Central memory CD8-positive, alpha-beta T cell (primary cell): ENCODE results near the gene PSMG4.

Experiments
- ATAC-seq: fragments of 150-1000 bp; cut with Tn5 transposase; replicated peaks from 2 replicates; pipeline ENCODE4 v1.10.0; 2022; ENCODE audit warnings: mild to moderate bottlenecking, moderate FRiP score, moderate number of reproducible peaks; ENCODE audit not compliant: poor library complexity, severe bottlenecking; ENCODE audit errors: extremely low read depth
- DNase-seq, 2 donors: peaks; one replicate each; pipeline ENCODE4 v3.0.0; 2021; ENCODE audit warnings: low spot score in 2 of 2
- H3K27ac Mint-ChIP-seq: one replicate; pipeline ENCODE4 v1.8.0; 2022; ENCODE audit warnings: low read depth, mild to moderate bottlenecking, moderate library complexity, mixed read lengths
- H3K27me3 Mint-ChIP-seq: one replicate; pipeline ENCODE4 v1.8.0; 2022; ENCODE audit warnings: mixed read lengths
- H3K36me3 Mint-ChIP-seq: one replicate; pipeline ENCODE4 v1.8.0; 2022; ENCODE audit warnings: mild to moderate bottlenecking, moderate library complexity, mixed read lengths; ENCODE audit not compliant: insufficient read depth
- H3K4me1 Mint-ChIP-seq: one replicate; pipeline ENCODE4 v1.8.0; 2022; ENCODE audit warnings: mixed read lengths
- H3K4me3 Mint-ChIP-seq: one replicate; pipeline ENCODE4 v1.8.0; 2022; ENCODE audit warnings: mild to moderate bottlenecking, moderate library complexity, mixed read lengths
- H3K9me3 Mint-ChIP-seq: one replicate; pipeline ENCODE4 v1.8.0; 2022; ENCODE audit warnings: mixed read lengths

Gene PSMG4

GRCh38 chr6:3258720-3259490 lies at the start of gene PSMG4:
TSS of gene PSMG4 (plus strand) at chr6:3258947. CDS start at chr6:3259023, 76 bp downstream.
- H3K4me1 Mint-ChIP-seq = peaks cover 42% of the 10 kb centered on the region
- H3K27me3 Mint-ChIP-seq = peaks cover 8% of the 10 kb centered on the region
- peak; percentile 74 for ATAC-seq
- DNase-seq = peak; percentile 79 to 87
- H3K36me3 Mint-ChIP-seq = peaks cover 8% of the 10 kb centered on the region
- peak within 1 kb of the TSS; percentile 94 for H3K27ac Mint-ChIP-seq
- no peaks in the 10 kb centered on the region for H3K9me3 Mint-ChIP-seq
- H3K4me3 Mint-ChIP-seq = peak within 1 kb of the TSS; percentile 98

DNA sequence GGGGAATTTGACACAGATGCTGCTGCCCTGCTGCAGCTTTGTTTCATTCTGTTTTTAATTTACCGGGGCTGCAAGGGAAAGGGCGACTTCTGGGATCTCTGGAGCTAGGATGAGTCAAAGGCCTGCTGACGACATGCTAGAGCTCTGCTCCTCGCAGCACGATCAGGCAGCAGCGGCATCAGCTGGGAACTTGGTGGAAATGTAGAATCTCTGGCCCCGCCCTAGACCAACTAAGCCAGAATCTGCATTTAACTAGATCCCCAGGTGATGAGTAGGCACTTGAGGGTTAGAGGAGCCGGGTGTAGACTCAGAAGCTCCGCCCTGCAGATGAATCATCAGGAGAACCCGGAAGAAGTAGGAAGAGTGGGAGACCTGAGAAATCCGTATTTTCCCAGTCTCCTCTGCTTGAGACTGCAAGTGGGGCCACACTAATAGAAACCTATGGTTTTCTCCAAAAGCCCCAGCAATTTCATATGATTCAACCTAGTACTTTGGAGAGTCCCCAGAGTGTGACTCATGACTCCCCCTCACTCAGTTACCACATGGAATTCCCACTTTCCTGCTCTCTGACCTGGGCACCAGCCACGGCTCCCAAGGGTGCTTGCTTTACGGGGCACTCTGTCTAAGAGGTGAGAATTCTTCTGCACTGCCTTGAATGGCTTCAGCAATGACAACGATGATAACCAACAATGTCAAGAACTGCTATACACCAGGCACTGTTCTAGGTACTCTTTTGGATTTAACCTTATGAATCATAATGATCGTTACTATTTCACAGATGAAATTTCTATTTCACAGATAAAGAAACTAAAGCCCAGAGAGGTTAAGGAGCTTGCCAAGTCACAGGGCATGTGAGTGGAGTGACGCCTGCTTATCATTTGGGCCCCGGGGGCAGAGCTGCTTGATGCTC lies 49.4 kb upstream of the PSMG4 start:
- peaks cover 17% of the 10 kb centered on the region for H3K4me1 Mint-ChIP-seq
- no peak for ATAC-seq
- H3K4me3 Mint-ChIP-seq = peak overlapping the region; percentile 17
- peaks cover 47% of the 10 kb centered on the region for H3K27me3 Mint-ChIP-seq
- H3K9me3 Mint-ChIP-seq = no peaks in the 10 kb centered on the region
- H3K36me3 Mint-ChIP-seq = no peaks in the 10 kb centered on the region
- no peak for DNase-seq
- H3K27ac Mint-ChIP-seq = no peak overlapping the region

DNA sequence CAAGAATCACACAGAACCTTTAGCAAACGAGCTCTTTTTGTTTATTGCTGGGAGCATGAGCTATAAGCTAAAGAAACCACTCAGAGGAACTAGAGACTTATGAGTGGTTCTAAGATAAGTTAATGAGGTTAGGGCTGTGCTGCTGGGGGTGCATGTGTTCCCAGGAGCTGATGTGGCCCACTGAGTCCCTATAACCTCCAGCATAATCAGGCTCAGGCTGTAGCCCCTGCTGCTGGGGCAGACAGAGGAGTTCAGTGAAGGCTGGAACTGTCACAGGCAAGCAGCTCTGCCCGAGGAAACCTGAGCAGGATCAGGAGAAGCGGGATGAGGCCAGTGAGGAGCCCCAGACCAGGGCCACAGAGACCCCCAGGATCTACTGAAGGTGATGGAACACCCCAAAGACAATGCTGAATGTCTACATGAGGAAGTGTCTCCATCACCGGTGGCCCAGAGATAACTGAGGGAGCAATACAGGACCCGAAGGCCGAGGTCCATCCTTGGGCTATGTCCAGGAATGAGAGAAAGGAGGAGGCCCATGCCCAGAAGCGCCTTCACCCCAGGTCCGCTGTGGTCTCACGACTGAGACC lies 48.6 kb upstream of the PSMG4 start:
- peaks cover 47% of the 10 kb centered on the region for H3K27me3 Mint-ChIP-seq

DNA sequence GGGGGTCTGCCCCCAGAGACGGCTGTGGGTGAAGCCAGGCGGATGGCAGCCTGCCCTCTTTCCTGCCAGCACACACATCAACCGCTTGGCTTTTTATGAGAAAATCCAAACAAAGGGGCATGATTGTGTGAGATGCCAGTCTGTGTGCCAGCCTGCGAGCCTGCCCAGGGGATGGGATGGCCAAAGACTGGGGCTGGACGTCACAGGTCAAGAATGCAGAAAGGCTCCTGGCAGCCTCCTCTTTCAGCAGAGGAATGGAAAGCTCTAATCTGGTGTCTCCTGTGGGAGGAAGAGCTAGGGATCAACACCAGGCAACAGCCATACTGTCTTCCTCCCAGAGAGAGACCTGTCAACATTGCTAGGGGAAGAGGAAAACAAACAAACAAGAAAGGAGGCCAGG lies 47.1 kb upstream of the PSMG4 start:
- Mint-ChIP-seq H3K27me3 (peaks cover 48% of the 10 kb centered on the region), H3K9me3 (no peaks in the 10 kb centered on the region), H3K36me3 (no peaks in the 10 kb centered on the region), H3K4me1 (peaks cover 17% of the 10 kb centered on the region), H3K27ac (no peak overlapping the region), H3K4me3 (no peak overlapping the region)
- DNase-seq (no peak), ATAC-seq (no peak)

More for the DNA sequence above, 48.6 kb upstream of the PSMG4 start:
- Mint-ChIP-seq H3K4me3 (no peak overlapping the region), H3K36me3 (no peaks in the 10 kb centered on the region), H3K4me1 (peaks cover 17% of the 10 kb centered on the region), H3K27ac (no peak overlapping the region), H3K9me3 (no peaks in the 10 kb centered on the region)
- ATAC-seq (no peak), DNase-seq (no peak)

DNA sequence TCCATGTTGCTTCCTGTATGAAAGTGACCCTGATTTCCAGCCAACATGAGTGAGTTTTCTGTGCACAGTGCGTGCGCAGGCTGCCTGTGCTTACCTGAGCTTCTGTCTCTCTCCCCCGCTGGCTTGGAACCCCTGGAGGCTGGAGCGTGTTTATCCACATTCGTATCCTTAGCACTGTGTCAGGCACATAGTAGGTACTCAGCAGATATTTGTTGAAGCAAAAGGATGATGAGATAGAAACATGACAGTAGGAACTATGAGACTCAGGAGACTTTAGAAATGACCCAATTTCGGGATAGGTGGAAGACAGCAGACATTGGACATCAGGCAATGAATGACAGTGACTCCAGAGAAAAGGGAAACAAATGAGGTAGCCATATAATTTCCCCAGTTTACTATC lies 46.5 kb upstream of the PSMG4 start:
- H3K9me3 Mint-ChIP-seq = no peaks in the 10 kb centered on the region
- DNase-seq = no peak
- no peak overlapping the region for H3K27ac Mint-ChIP-seq
- H3K36me3 Mint-ChIP-seq = no peaks in the 10 kb centered on the region
- H3K27me3 Mint-ChIP-seq = peaks cover 48% of the 10 kb centered on the region
- ATAC-seq = no peak
- peaks cover 17% of the 10 kb centered on the region for H3K4me1 Mint-ChIP-seq
- H3K4me3 Mint-ChIP-seq = no peak overlapping the region

- DNase-seq (no peak), ATAC-seq (no peak)
- H3K27ac Mint-ChIP-seq = no peak overlapping the region
- H3K36me3 Mint-ChIP-seq = no peaks in the 10 kb centered on the region
- H3K4me3 Mint-ChIP-seq = no peak overlapping the region
- H3K9me3 Mint-ChIP-seq = no peaks in the 10 kb centered on the region
- peaks cover 55% of the 10 kb centered on the region for H3K27me3 Mint-ChIP-seq
- H3K4me1 Mint-ChIP-seq = peaks cover 16% of the 10 kb centered on the region
Measured at GRCh38 chr6:3213334-3213695, 45.4 kb upstream of the PSMG4 start.

- ATAC-seq (no peak), DNase-seq (no peak)
- H3K4me3 Mint-ChIP-seq = no peak overlapping the region
- H3K36me3 Mint-ChIP-seq = no peaks in the 10 kb centered on the region
- no peaks in the 10 kb centered on the region for H3K9me3 Mint-ChIP-seq
- H3K27me3 Mint-ChIP-seq = peaks cover 62% of the 10 kb centered on the region
- no peak overlapping the region for H3K27ac Mint-ChIP-seq
- no peaks in the 10 kb centered on the region for H3K4me1 Mint-ChIP-seq
Measured at GRCh38 chr6:3214898-3215297, 43.8 kb upstream of the PSMG4 start.

DNA sequence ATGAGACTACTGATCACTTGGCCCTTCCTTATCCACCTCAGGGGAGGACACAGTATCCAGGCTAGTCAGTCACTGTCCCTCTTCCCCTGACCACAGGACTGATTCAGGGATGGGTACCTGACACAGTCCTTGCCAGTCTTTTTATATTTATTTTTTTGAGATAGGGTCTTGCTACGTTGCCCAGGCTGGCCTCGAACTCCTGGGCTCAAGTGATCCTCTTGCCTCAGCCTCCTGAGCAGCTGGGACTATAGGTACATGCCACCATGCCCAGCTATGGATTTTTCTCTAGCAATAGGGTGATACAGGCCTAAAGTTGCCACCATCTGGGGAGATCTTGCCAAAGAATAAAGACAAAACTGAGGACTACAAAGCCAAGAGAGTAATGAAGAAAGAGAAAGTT lies 41.5 kb upstream of the PSMG4 start:
- H3K9me3 Mint-ChIP-seq = peaks cover 7% of the 10 kb centered on the region
- H3K36me3 Mint-ChIP-seq = peaks cover 8% of the 10 kb centered on the region
- H3K27me3 Mint-ChIP-seq = peaks cover 57% of the 10 kb centered on the region
- ATAC-seq (no peak), DNase-seq (no peak)
- H3K4me3 Mint-ChIP-seq = no peak overlapping the region
- H3K4me1 Mint-ChIP-seq = no peaks in the 10 kb centered on the region
- no peak overlapping the region for H3K27ac Mint-ChIP-seq

- peaks cover 8% of the 10 kb centered on the region for H3K36me3 Mint-ChIP-seq
- no peak overlapping the region for H3K4me3 Mint-ChIP-seq
- no peak overlapping the region for H3K27ac Mint-ChIP-seq
- peaks cover 8% of the 10 kb centered on the region for H3K9me3 Mint-ChIP-seq
- H3K27me3 Mint-ChIP-seq = peaks cover 48% of the 10 kb centered on the region
- ATAC-seq (no peak), DNase-seq (no peak)
- no peaks in the 10 kb centered on the region for H3K4me1 Mint-ChIP-seq
Measured at GRCh38 chr6:3218266-3218665, 40.5 kb upstream of the PSMG4 start.

DNA sequence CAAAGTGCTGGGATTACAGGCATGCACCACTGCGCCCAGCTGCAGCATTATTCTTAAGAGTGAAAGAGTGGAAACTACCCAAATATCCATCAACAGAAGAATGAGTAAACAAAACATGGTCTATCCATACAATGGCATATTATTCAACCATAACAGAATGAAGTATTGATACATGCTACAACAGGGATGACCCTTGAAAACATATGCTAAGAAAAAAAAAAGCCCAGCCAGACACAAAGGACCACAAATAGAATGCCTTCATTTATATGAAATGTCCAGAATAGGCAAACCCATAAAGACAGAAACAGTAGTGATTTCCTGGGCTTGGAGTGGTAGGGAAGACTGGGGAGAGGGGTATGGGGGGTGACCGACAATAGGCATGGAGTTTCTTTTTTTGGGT lies 38.4 kb upstream of the PSMG4 start:
- Mint-ChIP-seq H3K4me3 (no peak overlapping the region), H3K4me1 (no peaks in the 10 kb centered on the region), H3K27ac (no peak overlapping the region), H3K27me3 (peaks cover 61% of the 10 kb centered on the region), H3K9me3 (peaks cover 8% of the 10 kb centered on the region), H3K36me3 (peaks cover 8% of the 10 kb centered on the region)
- no peak for ATAC-seq
- DNase-seq = no peak

DNA sequence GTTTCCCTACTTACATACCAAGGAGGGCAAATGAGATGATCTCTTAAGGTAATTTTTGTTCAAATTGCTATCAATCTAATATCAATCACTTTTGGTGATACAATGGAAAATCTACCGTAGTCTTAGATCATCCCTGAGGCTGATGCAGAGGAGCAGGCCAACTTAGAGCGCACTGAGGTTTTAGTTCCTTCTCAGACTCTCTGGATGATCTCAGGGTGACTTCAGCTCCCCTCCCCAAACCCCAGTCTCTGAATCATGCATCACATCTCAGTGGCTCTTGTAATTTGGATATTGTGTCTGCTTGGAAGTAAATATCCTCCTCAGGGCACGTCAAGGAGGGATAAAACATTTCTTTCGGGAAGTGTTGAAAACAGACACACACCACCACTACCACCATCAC lies 37.2 kb upstream of the PSMG4 start:
- Mint-ChIP-seq H3K27me3 (peaks cover 60% of the 10 kb centered on the region), H3K9me3 (peaks cover 8% of the 10 kb centered on the region), H3K4me3 (no peak overlapping the region), H3K4me1 (peaks cover 2% of the 10 kb centered on the region), H3K36me3 (peaks cover 8% of the 10 kb centered on the region), H3K27ac (no peak overlapping the region)
- ATAC-seq = no peak
- no peak for DNase-seq

GRCh38 chr6:3222506-3223038 lies 36.2 kb upstream of the PSMG4 start:
- no peak for ATAC-seq
- H3K27me3 Mint-ChIP-seq = peaks cover 60% of the 10 kb centered on the region

More at GRCh38 chr6:3222506-3223038, 36.2 kb upstream of the PSMG4 start:
- H3K4me3 Mint-ChIP-seq = no peak overlapping the region
- no peak for DNase-seq
- H3K27ac Mint-ChIP-seq = no peak overlapping the region
- peaks cover 8% of the 10 kb centered on the region for H3K36me3 Mint-ChIP-seq
- H3K4me1 Mint-ChIP-seq = peaks cover 10% of the 10 kb centered on the region
- peaks cover 8% of the 10 kb centered on the region for H3K9me3 Mint-ChIP-seq
